ENCODE data around the gene REXO1.

Gene REXO1

DNA sequence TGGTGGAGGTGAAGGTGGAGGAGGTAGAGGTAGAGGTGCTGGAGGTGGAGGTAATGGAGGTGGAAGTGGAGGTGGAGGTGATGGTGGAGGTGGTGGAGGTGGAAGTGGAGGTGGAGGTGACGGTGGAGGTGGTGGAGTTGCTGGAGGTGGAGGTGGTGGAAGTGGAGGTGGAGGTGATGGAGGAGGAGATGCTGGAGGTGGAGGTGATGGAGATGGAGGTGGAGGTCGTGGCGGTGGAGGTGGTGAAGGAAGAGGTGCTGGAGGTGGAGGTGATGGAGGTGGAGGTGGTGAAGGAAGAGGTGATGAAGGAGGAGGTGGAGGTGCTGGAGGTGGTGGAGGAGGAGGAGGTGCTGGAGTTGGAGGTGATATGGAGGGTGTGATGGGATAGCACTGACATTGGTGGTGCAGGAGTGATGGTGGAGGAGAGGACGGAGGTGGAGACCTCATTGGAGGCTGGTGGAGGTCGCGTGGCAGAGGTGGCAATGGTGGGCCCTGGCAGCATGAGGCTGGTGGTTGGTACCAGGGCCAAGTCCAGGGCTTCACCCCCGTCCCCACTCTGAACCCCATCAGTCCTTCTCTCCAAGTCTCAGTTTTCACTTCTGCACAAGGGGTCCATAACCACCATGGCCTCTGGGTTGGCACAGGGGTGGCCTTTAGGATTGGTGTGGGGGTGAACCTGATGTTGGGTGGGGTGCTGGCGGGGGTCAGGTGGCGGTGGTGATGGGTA is 79.2 kb downstream of the REXO1 start (continued):
- TF ChIP-seq, protein P1, sequence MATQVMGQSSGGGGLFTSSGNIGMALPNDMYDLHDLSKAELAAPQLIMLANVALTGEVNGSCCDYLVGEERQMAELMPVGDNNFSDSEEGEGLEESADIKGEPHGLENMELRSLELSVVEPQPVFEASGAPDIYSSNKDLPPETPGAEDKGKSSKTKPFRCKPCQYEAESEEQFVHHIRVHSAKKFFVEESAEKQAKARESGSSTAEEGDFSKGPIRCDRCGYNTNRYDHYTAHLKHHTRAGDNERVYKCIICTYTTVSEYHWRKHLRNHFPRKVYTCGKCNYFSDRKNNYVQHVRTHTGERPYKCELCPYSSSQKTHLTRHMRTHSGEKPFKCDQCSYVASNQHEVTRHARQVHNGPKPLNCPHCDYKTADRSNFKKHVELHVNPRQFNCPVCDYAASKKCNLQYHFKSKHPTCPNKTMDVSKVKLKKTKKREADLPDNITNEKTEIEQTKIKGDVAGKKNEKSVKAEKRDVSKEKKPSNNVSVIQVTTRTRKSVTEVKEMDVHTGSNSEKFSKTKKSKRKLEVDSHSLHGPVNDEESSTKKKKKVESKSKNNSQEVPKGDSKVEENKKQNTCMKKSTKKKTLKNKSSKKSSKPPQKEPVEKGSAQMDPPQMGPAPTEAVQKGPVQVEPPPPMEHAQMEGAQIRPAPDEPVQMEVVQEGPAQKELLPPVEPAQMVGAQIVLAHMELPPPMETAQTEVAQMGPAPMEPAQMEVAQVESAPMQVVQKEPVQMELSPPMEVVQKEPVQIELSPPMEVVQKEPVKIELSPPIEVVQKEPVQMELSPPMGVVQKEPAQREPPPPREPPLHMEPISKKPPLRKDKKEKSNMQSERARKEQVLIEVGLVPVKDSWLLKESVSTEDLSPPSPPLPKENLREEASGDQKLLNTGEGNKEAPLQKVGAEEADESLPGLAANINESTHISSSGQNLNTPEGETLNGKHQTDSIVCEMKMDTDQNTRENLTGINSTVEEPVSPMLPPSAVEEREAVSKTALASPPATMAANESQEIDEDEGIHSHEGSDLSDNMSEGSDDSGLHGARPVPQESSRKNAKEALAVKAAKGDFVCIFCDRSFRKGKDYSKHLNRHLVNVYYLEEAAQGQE (tag by site-specific recombination; IDR thresholded peaks at IDR 0.05), result no peak

DNA sequence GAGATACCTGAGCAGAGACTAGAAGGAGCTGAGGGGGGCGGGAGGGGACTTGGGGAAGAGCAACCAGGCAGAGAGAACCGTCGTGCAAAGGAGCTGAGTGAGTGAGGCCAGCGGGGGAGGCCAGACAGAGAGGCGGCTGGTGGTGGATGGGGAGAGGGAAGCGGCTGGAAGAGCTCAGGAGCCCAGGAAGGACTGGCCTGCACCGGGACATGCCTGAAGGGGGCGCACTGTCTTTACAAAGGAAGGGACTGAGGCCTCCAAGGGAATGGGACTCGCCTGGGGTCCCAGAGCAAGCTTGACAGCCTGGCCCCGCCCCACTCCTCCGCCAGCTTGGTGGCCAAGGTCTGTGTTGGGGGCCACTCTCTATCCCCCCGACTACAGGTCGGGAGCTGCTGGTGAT is 80.0 kb downstream of the REXO1 start:
- Histone ChIP-seq H3K27ac (ENCODE audit: extremely low read depth, low read depth, low read length) (no peak overlapping the region), H3K4me3 (ENCODE audit: low read depth, low read length) (no peak overlapping the region), H3K4me1 (ENCODE audit: control insufficient read depth, insufficient read depth, low read length) (no peaks in the 10 kb centered on the region), H3K9me3 (ENCODE audit: control insufficient read depth, insufficient read depth, low read depth, low read length) (no peaks in the 10 kb centered on the region), H3K36me3 (ENCODE audit: control insufficient read depth in 2 of 2, insufficient read depth in 1 of 2, low read length in 2 of 2) (no peaks in the 10 kb centered on the region)
- CTCF ChIA-PET, result interaction anchor here (0.9 to 6.3 kb wide), 9 partner anchors 9 to 162 kb away, joined by 3 to 68 read pairs (median 6); no protein-coding TSS in a partner anchor
- POLR2A ChIA-PET, result no interaction called here
- peak; percentile 95 for TF ChIP-seq ZNF341 (tag by site-specific recombination; IDR thresholded peaks at IDR 0.05; ENCODE audit: low read depth)
- no peak for TF ChIP-seq ZNF621 (tag by site-specific recombination; IDR thresholded peaks at IDR 0.05)
- 0 out of 2 replicates have a peak, but pooled peaks have one; percentile 37 for TF ChIP-seq IKZF3 (tag by site-specific recombination; IDR thresholded peaks at IDR 0.05)

DNA sequence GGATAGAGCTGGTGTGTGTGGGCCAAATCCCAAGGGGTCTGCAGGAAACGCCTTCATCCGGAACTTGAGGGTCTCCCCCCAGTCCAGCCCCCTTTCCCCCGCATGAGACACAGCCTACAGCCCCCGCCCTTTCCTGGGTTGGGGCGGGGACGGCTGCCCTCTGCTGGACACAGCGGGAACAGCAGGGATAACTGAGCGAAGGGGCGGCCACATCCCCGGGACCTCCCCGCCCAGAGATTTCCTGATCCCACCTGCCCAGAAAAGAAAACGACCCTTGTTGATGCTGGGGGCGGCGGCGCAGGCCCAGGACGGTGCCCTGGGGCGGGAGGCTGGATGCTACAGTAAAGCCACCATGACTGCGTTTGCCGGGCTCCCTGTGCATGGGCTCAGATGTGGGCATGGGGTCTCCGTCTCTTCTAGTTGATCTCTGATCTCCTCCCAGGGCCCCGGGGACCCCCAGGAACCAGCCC is 80.8 kb downstream of the REXO1 start:
- no peak overlapping the region for H3K27ac ChIP-seq (ENCODE audit: extremely low read depth, low read depth, low read length)
- POLR2A ChIA-PET, result interaction anchor here (0.6 kb wide), 1 partner anchor 185 kb away, joined by 3 read pairs; no protein-coding TSS in a partner anchor
- no peaks in the 10 kb centered on the region for H3K4me1 ChIP-seq (ENCODE audit: control insufficient read depth, insufficient read depth, low read length)
- H3K9me3 ChIP-seq (ENCODE audit: control insufficient read depth, insufficient read depth, low read depth, low read length), result no peaks in the 10 kb centered on the region
- H3K36me3 ChIP-seq (ENCODE audit: control insufficient read depth in 2 of 2, insufficient read depth in 1 of 2, low read length in 2 of 2), result no peaks in the 10 kb centered on the region
- CTCF ChIA-PET, result interaction anchor here (0.6 to 6.3 kb wide), 16 partner anchors 9 to 165 kb away, joined by 3 to 68 read pairs (median 4); no protein-coding TSS in a partner anchor
- no peak overlapping the region for H3K4me3 ChIP-seq (ENCODE audit: low read depth, low read length)
- peak; percentile 60; the same call in 1 of the 2 replicates for TF ChIP-seq KLF9 (tag by site-specific recombination; IDR thresholded peaks at IDR 0.05; ENCODE audit: low read depth)
- TF ChIP-seq, protein P2, sequence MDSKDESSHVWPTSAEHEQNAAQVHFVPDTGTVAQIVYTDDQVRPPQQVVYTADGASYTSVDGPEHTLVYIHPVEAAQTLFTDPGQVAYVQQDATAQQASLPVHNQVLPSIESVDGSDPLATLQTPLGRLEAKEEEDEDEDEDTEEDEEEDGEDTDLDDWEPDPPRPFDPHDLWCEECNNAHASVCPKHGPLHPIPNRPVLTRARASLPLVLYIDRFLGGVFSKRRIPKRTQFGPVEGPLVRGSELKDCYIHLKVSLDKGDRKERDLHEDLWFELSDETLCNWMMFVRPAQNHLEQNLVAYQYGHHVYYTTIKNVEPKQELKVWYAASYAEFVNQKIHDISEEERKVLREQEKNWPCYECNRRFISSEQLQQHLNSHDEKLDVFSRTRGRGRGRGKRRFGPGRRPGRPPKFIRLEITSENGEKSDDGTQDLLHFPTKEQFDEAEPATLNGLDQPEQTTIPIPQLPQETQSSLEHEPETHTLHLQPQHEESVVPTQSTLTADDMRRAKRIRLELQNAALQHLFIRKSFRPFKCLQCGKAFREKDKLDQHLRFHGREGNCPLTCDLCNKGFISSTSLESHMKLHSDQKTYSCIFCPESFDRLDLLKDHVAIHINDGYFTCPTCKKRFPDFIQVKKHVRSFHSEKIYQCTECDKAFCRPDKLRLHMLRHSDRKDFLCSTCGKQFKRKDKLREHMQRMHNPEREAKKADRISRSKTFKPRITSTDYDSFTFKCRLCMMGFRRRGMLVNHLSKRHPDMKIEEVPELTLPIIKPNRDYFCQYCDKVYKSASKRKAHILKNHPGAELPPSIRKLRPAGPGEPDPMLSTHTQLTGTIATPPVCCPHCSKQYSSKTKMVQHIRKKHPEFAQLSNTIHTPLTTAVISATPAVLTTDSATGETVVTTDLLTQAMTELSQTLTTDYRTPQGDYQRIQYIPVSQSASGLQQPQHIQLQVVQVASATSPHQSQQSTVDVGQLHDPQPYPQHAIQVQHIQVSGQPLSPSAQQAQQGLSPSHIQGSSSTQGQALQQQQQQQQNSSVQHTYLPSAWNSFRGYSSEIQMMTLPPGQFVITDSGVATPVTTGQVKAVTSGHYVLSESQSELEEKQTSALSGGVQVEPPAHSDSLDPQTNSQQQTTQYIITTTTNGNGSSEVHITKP (tag by site-specific recombination; IDR thresholded peaks at IDR 0.05), result peak; percentile 41; the same call in 1 of the 2 replicates
- TF ChIP-seq ZNF677 (tag by site-specific recombination; IDR thresholded peaks at IDR 0.05), result no peak
- TF ChIP-seq KLF1 (tag by site-specific recombination; IDR thresholded peaks at IDR 0.05), result peak; percentile 51
- TF ChIP-seq SP2 (tag by site-specific recombination; IDR thresholded peaks at IDR 0.05), result peak; percentile 41; the same call in 1 of the 2 replicates
- TF ChIP-seq, protein P3, sequence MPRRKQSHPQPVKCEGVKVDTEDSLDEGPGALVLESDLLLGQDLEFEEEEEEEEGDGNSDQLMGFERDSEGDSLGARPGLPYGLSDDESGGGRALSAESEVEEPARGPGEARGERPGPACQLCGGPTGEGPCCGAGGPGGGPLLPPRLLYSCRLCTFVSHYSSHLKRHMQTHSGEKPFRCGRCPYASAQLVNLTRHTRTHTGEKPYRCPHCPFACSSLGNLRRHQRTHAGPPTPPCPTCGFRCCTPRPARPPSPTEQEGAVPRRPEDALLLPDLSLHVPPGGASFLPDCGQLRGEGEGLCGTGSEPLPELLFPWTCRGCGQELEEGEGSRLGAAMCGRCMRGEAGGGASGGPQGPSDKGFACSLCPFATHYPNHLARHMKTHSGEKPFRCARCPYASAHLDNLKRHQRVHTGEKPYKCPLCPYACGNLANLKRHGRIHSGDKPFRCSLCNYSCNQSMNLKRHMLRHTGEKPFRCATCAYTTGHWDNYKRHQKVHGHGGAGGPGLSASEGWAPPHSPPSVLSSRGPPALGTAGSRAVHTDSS (tag by site-specific recombination; IDR thresholded peaks at IDR 0.05), result no peak
- peak; percentile 48 for TF ChIP-seq ZFHX2 (tag by site-specific recombination; conservative IDR thresholded peaks at IDR 0.05)
- TF ChIP-seq, protein P4, sequence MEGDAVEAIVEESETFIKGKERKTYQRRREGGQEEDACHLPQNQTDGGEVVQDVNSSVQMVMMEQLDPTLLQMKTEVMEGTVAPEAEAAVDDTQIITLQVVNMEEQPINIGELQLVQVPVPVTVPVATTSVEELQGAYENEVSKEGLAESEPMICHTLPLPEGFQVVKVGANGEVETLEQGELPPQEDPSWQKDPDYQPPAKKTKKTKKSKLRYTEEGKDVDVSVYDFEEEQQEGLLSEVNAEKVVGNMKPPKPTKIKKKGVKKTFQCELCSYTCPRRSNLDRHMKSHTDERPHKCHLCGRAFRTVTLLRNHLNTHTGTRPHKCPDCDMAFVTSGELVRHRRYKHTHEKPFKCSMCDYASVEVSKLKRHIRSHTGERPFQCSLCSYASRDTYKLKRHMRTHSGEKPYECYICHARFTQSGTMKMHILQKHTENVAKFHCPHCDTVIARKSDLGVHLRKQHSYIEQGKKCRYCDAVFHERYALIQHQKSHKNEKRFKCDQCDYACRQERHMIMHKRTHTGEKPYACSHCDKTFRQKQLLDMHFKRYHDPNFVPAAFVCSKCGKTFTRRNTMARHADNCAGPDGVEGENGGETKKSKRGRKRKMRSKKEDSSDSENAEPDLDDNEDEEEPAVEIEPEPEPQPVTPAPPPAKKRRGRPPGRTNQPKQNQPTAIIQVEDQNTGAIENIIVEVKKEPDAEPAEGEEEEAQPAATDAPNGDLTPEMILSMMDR (tag by site-specific recombination; IDR thresholded peaks at IDR 0.05), result peak; percentile 84
- peak; percentile 29; the same call in 1 of the 2 replicates for TF ChIP-seq KLF8 (tag by site-specific recombination; IDR thresholded peaks at IDR 0.05)
- TF ChIP-seq ZNF112 (tag by site-specific recombination; IDR thresholded peaks at IDR 0.05), result no peak
- 0 out of 2 replicates have a peak, but pooled peaks have one; percentile 6 for TF ChIP-seq EGR2 (tag by site-specific recombination; IDR thresholded peaks at IDR 0.05; ENCODE audit: low read depth)
- TF ChIP-seq, protein P5, sequence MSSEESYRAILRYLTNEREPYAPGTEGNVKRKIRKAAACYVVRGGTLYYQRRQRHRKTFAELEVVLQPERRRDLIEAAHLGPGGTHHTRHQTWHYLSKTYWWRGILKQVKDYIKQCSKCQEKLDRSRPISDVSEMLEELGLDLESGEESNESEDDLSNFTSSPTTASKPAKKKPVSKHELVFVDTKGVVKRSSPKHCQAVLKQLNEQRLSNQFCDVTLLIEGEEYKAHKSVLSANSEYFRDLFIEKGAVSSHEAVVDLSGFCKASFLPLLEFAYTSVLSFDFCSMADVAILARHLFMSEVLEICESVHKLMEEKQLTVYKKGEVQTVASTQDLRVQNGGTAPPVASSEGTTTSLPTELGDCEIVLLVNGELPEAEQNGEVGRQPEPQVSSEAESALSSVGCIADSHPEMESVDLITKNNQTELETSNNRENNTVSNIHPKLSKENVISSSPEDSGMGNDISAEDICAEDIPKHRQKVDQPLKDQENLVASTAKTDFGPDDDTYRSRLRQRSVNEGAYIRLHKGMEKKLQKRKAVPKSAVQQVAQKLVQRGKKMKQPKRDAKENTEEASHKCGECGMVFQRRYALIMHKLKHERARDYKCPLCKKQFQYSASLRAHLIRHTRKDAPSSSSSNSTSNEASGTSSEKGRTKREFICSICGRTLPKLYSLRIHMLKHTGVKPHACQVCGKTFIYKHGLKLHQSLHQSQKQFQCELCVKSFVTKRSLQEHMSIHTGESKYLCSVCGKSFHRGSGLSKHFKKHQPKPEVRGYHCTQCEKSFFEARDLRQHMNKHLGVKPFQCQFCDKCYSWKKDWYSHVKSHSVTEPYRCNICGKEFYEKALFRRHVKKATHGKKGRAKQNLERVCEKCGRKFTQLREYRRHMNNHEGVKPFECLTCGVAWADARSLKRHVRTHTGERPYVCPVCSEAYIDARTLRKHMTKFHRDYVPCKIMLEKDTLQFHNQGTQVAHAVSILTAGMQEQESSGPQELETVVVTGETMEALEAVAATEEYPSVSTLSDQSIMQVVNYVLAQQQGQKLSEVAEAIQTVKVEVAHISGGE (tag by site-specific recombination; conservative IDR thresholded peaks at IDR 0.05; ENCODE audit: low read depth), result 0 out of 2 replicates have a peak, but pooled peaks have one; percentile 9

Measured in HEK293 (cell line).